Esophagus squamous epithelium (tissue), 4 donors: ENCODE results near the gene RBM17.

Experiments used
- CTCF ChIP-seq, 6 experiments: fragments of 450-650 bp in 4 of 6; fragments of 200-600 bp in 2 of 6; sonication (generic) in 2 of 6; IDR thresholded peaks; one replicate each; pipeline ENCODE4 v1.5.1; 2016 to 2019; ENCODE audit warnings: antibody characterized with exemption in 6 of 6, mild to moderate bottlenecking in 4 of 6, moderate library complexity in 4 of 6
- POLR2A ChIP-seq, 4 donors: fragments of 450-650 bp; IDR thresholded peaks; one replicate each; pipeline ENCODE4 v1.6.1; 2017; ENCODE audit warnings: antibody characterized with exemption in 4 of 4, mild to moderate bottlenecking in 4 of 4, moderate library complexity in 3 of 4

GRCh38 chr10:6061056-6061455 is 27.8 kb upstream of the RBM17 start:
- TF ChIP-seq POLR2A (IDR thresholded peaks at IDR 0.05) (no peak), CTCF (IDR thresholded peaks at IDR 0.05) (no peak)
